ENCODE results near the gene OTOP2. TPM values are rescaled to one million over a fixed set of nuclear protein-coding genes. Genes with fewer than 3 reads are reported as not detected.

The OTOP2 gene
- total RNA-seq, 1 donor from 2014 or later: not detected

- Mint-ChIP-seq H3K27ac (ENCODE audit: unreplicated experiment) (no peak overlapping the region), H3K4me1 (ENCODE audit: unreplicated experiment) (no peaks in the 10 kb centered on the region), H3K4me3 (ENCODE audit: unreplicated experiment) (no peak overlapping the region), H3K36me3 (ENCODE audit: unreplicated experiment) (no peaks in the 10 kb centered on the region), H3K27me3 (ENCODE audit: unreplicated experiment) (peaks cover 53% of the 10 kb centered on the region), H3K9me3 (ENCODE audit: unreplicated experiment) (no peaks in the 10 kb centered on the region)
- TF ChIP-seq, protein P1, sequence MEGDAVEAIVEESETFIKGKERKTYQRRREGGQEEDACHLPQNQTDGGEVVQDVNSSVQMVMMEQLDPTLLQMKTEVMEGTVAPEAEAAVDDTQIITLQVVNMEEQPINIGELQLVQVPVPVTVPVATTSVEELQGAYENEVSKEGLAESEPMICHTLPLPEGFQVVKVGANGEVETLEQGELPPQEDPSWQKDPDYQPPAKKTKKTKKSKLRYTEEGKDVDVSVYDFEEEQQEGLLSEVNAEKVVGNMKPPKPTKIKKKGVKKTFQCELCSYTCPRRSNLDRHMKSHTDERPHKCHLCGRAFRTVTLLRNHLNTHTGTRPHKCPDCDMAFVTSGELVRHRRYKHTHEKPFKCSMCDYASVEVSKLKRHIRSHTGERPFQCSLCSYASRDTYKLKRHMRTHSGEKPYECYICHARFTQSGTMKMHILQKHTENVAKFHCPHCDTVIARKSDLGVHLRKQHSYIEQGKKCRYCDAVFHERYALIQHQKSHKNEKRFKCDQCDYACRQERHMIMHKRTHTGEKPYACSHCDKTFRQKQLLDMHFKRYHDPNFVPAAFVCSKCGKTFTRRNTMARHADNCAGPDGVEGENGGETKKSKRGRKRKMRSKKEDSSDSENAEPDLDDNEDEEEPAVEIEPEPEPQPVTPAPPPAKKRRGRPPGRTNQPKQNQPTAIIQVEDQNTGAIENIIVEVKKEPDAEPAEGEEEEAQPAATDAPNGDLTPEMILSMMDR (IDR thresholded peaks at IDR 0.05): no peak
- no peak for DNase-seq (ENCODE audit: extremely low spot score, unreplicated experiment)
Measured at GRCh38 chr17:74883241-74883745, 40.8 kb upstream of the OTOP2 start.

DNA sequence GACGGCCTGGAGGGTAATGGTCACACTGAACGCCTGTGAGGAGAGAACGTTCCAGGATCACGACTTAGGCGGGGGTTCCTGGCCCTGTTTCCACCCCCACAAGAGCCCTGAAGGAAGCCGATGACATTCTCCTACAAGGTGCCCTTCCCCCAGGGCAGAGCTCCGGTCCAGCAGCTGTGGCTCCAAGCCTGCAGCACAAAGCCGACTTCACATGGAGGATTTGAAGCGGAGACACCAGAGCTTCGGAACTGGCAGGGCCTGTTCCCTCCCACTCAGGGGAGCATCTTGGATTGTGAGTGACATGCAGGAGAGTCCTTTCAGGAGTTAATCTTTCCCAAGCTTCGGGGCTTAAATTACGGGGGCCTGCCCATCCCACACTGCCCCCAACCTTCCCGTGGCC, 35.6 kb upstream of the OTOP2 start:
- no peak for DNase-seq (ENCODE audit: extremely low spot score, unreplicated experiment)
- H3K9me3 Mint-ChIP-seq (ENCODE audit: unreplicated experiment): no peaks in the 10 kb centered on the region
- TF ChIP-seq, protein P1 (IDR thresholded peaks at IDR 0.05): no peak
- H3K27ac Mint-ChIP-seq (ENCODE audit: unreplicated experiment): no peak overlapping the region
- no peaks in the 10 kb centered on the region for H3K36me3 Mint-ChIP-seq (ENCODE audit: unreplicated experiment)
- H3K27me3 Mint-ChIP-seq (ENCODE audit: unreplicated experiment): peaks cover 55% of the 10 kb centered on the region
- no peaks in the 10 kb centered on the region for H3K4me1 Mint-ChIP-seq (ENCODE audit: unreplicated experiment)
- no peak overlapping the region for H3K4me3 Mint-ChIP-seq (ENCODE audit: unreplicated experiment)

DNA sequence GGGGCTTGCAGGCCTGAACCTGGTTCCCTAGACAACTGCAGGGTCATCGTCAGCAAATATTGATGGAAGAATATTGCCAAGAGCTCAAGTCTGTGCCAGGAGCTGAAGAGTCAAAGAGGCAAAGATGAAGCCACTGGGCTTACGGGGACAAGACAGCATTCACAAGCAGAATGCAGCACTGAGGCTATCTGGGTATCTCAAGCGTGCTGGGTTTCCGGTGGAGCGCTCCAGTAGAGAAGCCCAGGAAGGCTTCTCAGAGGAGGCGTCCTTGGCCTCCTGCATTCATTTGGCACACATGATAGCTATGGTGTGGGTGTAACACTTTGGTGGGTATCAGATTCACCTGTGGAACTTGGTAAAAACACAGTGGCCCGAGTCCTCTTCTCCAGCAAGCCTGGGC, 33.5 kb upstream of the OTOP2 start:
- Mint-ChIP-seq H3K4me1 (ENCODE audit: unreplicated experiment) (peaks cover 3% of the 10 kb centered on the region), H3K9me3 (ENCODE audit: unreplicated experiment) (no peaks in the 10 kb centered on the region), H3K27ac (ENCODE audit: unreplicated experiment) (no peak overlapping the region), H3K27me3 (ENCODE audit: unreplicated experiment) (peaks cover 64% of the 10 kb centered on the region), H3K36me3 (ENCODE audit: unreplicated experiment) (no peaks in the 10 kb centered on the region), H3K4me3 (ENCODE audit: unreplicated experiment) (no peak overlapping the region)
- no peak for DNase-seq (ENCODE audit: extremely low spot score, unreplicated experiment)
- TF ChIP-seq, protein P1 (IDR thresholded peaks at IDR 0.05): no peak

DNA sequence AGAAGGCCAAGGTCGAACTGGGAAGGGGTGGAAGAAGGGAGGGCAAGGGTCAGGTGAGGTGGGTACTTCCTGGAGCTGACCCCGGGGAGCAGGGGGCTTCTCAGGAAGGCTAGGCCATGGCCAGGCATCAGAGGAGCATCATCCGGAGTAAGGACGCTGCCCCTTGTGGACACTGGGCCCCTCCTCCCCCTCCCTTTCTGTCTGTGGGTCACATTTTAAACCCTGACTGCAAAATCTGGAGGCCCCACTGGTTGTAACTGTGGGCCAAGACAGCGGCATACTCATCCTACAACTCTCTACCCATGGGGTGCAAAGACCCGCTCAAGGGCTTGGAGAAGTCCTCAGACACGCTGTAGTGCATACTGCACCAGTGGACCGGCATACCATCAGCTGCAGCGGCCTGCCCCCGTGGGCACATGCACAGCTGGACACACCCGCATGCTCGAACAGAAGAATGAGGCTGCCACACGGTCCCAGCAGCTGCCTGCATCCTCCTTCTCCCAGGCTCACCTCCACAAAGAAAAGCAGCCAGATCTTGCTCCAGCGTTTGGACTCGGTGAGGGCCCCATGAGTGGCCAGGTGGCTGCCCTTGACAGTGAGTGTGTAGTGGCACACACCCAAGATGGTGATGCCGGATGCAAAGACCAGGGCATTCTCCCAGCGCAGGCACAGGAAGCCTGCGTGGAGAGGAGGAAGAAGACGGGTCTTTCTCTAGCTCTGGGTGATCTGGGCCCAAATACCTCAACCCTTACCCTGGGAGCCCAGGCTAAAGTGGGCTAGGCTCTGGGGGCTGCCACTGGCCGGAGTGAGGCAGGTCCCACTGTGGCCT, 31.8 kb upstream of the OTOP2 start:
- peaks cover 70% of the 10 kb centered on the region for H3K27me3 Mint-ChIP-seq (ENCODE audit: unreplicated experiment)
- TF ChIP-seq, protein P1 (IDR thresholded peaks at IDR 0.05): no peak
- H3K27ac Mint-ChIP-seq (ENCODE audit: unreplicated experiment): no peak overlapping the region
- peaks cover 3% of the 10 kb centered on the region for H3K4me1 Mint-ChIP-seq (ENCODE audit: unreplicated experiment)
- DNase-seq (ENCODE audit: extremely low spot score, unreplicated experiment): no peak
- H3K36me3 Mint-ChIP-seq (ENCODE audit: unreplicated experiment): no peaks in the 10 kb centered on the region
- no peak overlapping the region for H3K4me3 Mint-ChIP-seq (ENCODE audit: unreplicated experiment)
- H3K9me3 Mint-ChIP-seq (ENCODE audit: unreplicated experiment): no peaks in the 10 kb centered on the region
